ENCODE data around the gene PSMC2. TPM values are rescaled to one million over a fixed set of nuclear protein-coding genes. Genes with fewer than 3 reads are reported as not detected.

PSMC2 gene
- total RNA-seq, 1 donor from 2014 or later, result 95.0 TPM

Small RNA genes within 50 kb of the gene (small RNA-seq; reads per million reads assigned to genes)
- 0.25 reads per million, percentile 5 among the genes with 10 or more reads in this experiment for gene RPS29P16

Other genes starting within 250 kb of the PSMC2 start
- 16.7 TPM for gene NAPEPLD, start 198.5 kb upstream of the PSMC2 start, total RNA-seq
- 65.2 TPM for gene PMPCB, start 50.2 kb upstream of the PSMC2 start, total RNA-seq
- 14.7 TPM for gene DNAJC2, start 2.9 kb upstream of the PSMC2 start, total RNA-seq
- not detected for gene SLC26A5, start 98.6 kb downstream of the PSMC2 start, total RNA-seq

Data from frontal cortex (tissue), 1 donor.